GOT3 (cell line): ENCODE data around the gene ERMARD.

ENCODE experiments used
- DNase-seq: peaks from one replicate; lab custom pipeline; 2025; ENCODE audit warnings: mixed read lengths; lab: John Stamatoyannopoulos, UW

ERMARD gene

GRCh38 chr6:169825558-169826225 is 74.3 kb downstream of the ERMARD start:
- DNase-seq = no peak

- DNase-seq = no peak
Measured at GRCh38 chr6:169826697-169827096, 75.3 kb downstream of the ERMARD start.

GRCh38 chr6:169827290-169827717 is 75.9 kb downstream of the ERMARD start:
- no peak for DNase-seq

- no peak for DNase-seq
Measured at GRCh38 chr6:169828176-169828575, 76.8 kb downstream of the ERMARD start.

- no peak for DNase-seq
Measured at GRCh38 chr6:169829786-169830185, 78.4 kb downstream of the ERMARD start.

- DNase-seq = no peak
Measured at GRCh38 chr6:169830876-169831275, 79.5 kb downstream of the ERMARD start.
